Measurements from ENCODE around the gene NOS3. TPM values are rescaled to one million over a fixed set of nuclear protein-coding genes. Genes with fewer than 3 reads are reported as not detected.

The NOS3 gene
- polyA plus RNA-seq, 1 donor from 2014 or later, result not detected

- Histone ChIP-seq H3F3A (ENCODE audit: insufficient read depth, low read length, poor library complexity, severe bottlenecking) (peaks cover 6% of the 10 kb centered on the region), H3K9me2 (ENCODE audit: insufficient read depth, low read length) (no peaks in the 10 kb centered on the region), H3K27me3 (ENCODE audit: insufficient read depth, low read depth, low read length) (peaks cover 7% of the 10 kb centered on the region), H4K20me1 (ENCODE audit: insufficient read depth) (no peaks in the 10 kb centered on the region), H3K79me2 (replicated peaks; ENCODE audit: insufficient read depth, low read length) (no peaks in the 10 kb centered on the region), H3K4me2 (ENCODE audit: low read length) (peak overlapping the region; percentile 84), H3K9me3 (ENCODE audit: low read length) (no peaks in the 10 kb centered on the region), H3K9ac (ENCODE audit: low read length) (peak overlapping the region; percentile 88), H2AFZ (ENCODE audit: low read depth, low read length) (peak overlapping the region; percentile 84), H3K4me3 (ENCODE audit: low read length) (peak overlapping the region; percentile 92), H3K27ac (ENCODE audit: low read length) (peak overlapping the region; percentile 95), H3K36me3 (ENCODE audit: insufficient read depth, low read length) (no peaks in the 10 kb centered on the region)
- TF ChIP-seq MXI1 (conservative IDR thresholded peaks at IDR 0.05; ENCODE audit: poor library complexity, severe bottlenecking), result no peak
- TF ChIP-seq CTCF (IDR thresholded peaks at IDR 0.05; ENCODE audit: poor library complexity, severe bottlenecking), result no peak
- TF ChIP-seq REST (IDR thresholded peaks at IDR 0.05; ENCODE audit: borderline replicate concordance), result no peak
- TF ChIP-seq RAD21 (conservative IDR thresholded peaks at IDR 0.05), result no peak
- TF ChIP-seq EP300 (conservative IDR thresholded peaks at IDR 0.05; ENCODE audit: poor library complexity, severe bottlenecking), result no peak
- TF ChIP-seq EZH2 (IDR thresholded peaks at IDR 0.05; ENCODE audit: borderline replicate concordance, insufficient read depth, low read length, poor library complexity, severe bottlenecking), result no peak
- no peak for TF ChIP-seq POLR2AphosphoS5 (IDR thresholded peaks at IDR 0.05)
- no peak for TF ChIP-seq SMC3 (conservative IDR thresholded peaks at IDR 0.05; ENCODE audit: poor library complexity)
- no peak for TF ChIP-seq TAF1 (IDR thresholded peaks at IDR 0.05; ENCODE audit: low read depth)
Observed at GRCh38 chr7:151058781-151059366, 68.1 kb downstream of the NOS3 start.

- no peaks in the 10 kb centered on the region for H3K36me3 ChIP-seq (ENCODE audit: insufficient read depth, low read length)
- peaks cover 6% of the 10 kb centered on the region for H3F3A ChIP-seq (ENCODE audit: insufficient read depth, low read length, poor library complexity, severe bottlenecking)
- peak within 1 kb of the TSS; percentile 95 for H3K27ac ChIP-seq (ENCODE audit: low read length)
- H3K79me2 ChIP-seq (replicated peaks; ENCODE audit: insufficient read depth, low read length), result no peaks in the 10 kb centered on the region
- H3K27me3 ChIP-seq (ENCODE audit: insufficient read depth, low read depth, low read length), result peaks cover 7% of the 10 kb centered on the region
- peak within 1 kb of the TSS; percentile 92 for H3K4me3 ChIP-seq (ENCODE audit: low read length)
- H3K9me2 ChIP-seq (ENCODE audit: insufficient read depth, low read length), result no peaks in the 10 kb centered on the region
- no peaks in the 10 kb centered on the region for H3K9me3 ChIP-seq (ENCODE audit: low read length)
- H4K20me1 ChIP-seq (ENCODE audit: insufficient read depth), result no peaks in the 10 kb centered on the region
- H3K9ac ChIP-seq (ENCODE audit: low read length), result peak within 1 kb of the TSS; percentile 88
- TF ChIP-seq CTCF (IDR thresholded peaks at IDR 0.05; ENCODE audit: poor library complexity, severe bottlenecking) (peak; percentile 40), SMC3 (conservative IDR thresholded peaks at IDR 0.05; ENCODE audit: poor library complexity) (no peak)
- peak within 1 kb of the TSS; percentile 84 for H3K4me2 ChIP-seq (ENCODE audit: low read length)
- peak within 1 kb of the TSS; percentile 84 for H2AFZ ChIP-seq (ENCODE audit: low read depth, low read length)
Observed at GRCh38 chr7:151059367-151060112, 68.7 kb downstream of the NOS3 start, which contains the start of gene SLC4A2. SLC4A2 (plus strand) TSS chr7:151059589; CDS start chr7:151061988, 2,399 bp downstream.
